Endothelial cell of umbilical vein (primary cell): ENCODE results near the gene MRPL21. TPM values are rescaled to one million over a fixed set of nuclear protein-coding genes. Genes with fewer than 3 reads are reported as not detected.

Source experiments
- BruUV-seq: library from RNA; stranded (reverse); fragments of 400-500 nt; replicated peaks from 2 replicates; lab custom pipeline; 2021; lab: Mats Ljungman, UMichigan
- CTCF ChIA-PET: fragments of 300-600, 350-600 bp; sonication (Branson Sonifier 250); formaldehyde crosslinking; loops from one replicate; lab custom pipeline; 2021; ENCODE audit warnings: antibody characterized with exemption, inconsistent platforms; lab: Charles Lee
- POLR2A ChIA-PET: fragments of 300-600, 350-600 bp; sonication (Branson Sonifier 250); formaldehyde crosslinking; loops from one replicate; lab custom pipeline; 2021; ENCODE audit warnings: antibody characterized with exemption, inconsistent platforms; lab: Charles Lee
- DNase-seq: peaks from one replicate; pipeline ENCODE4 v3.0.0-alpha.2; 2011; ENCODE audit warnings: low read depth, low spot score
- FAIRE-seq: peaks from 2 replicates; lab custom pipeline; 2011; peaks lifted over from hg19 to GRCh38; lab: Jason Lieb, UNC
- H2AFZ ChIP-seq: 2 replicates; pipeline ENCODE4 v1.6.0; 2012; ENCODE audit warnings: low read depth, low read length, control low read depth, inconsistent platforms
- H3K27ac ChIP-seq: 2 replicates; pipeline ENCODE4 v1.5.1; 2011; ENCODE audit warnings: low read depth, mild to moderate bottlenecking, control low read depth, low read length, moderate library complexity; ENCODE audit not compliant: insufficient read depth
- H3K27me3 ChIP-seq, 2 experiments: 2 replicates each; pipeline versions ENCODE4 v1.6.0 to v1.6.1; 2011; ENCODE audit warnings: low read length in 2 of 2, mixed read lengths in 1 of 2; ENCODE audit not compliant: control insufficient read depth in 2 of 2, insufficient read depth in 2 of 2
- H3K36me3 ChIP-seq, 2 experiments: 2 replicates in 1 of 2; 3 replicates in 1 of 2; pipeline ENCODE4 v1.5.1; 2011; ENCODE audit warnings: low read length in 2 of 2, mild to moderate bottlenecking in 1 of 2, moderate library complexity in 1 of 2; ENCODE audit not compliant: control insufficient read depth in 2 of 2, insufficient read depth in 2 of 2; ENCODE audit errors: extremely low read depth in 1 of 2
- H3K4me1 ChIP-seq: 3 replicates; pipeline ENCODE4 v1.5.1; 2011; ENCODE audit warnings: mild to moderate bottlenecking, low read length; ENCODE audit not compliant: control insufficient read depth, insufficient read depth; ENCODE audit errors: extremely low read depth
- H3K4me2 ChIP-seq: 2 replicates; pipeline ENCODE4 v1.6.1; 2011; ENCODE audit warnings: low read length, control low read depth, mixed read lengths; ENCODE audit not compliant: insufficient read depth
- H3K4me3 ChIP-seq, 3 experiments: fragments of 200-600 bp in 1 of 3; sonication (generic), shearing (Covaris generic) in 1 of 3; replicated peaks in 1 of 3; 2 replicates each; pipeline ENCODE4 v1.5.1; 2011 to 2016; ENCODE audit warnings: control low read depth in 3 of 3, low read length in 3 of 3, mild to moderate bottlenecking in 2 of 3, inconsistent platforms in 1 of 3, low read depth in 1 of 3, moderate library complexity in 1 of 3; ENCODE audit not compliant: insufficient read depth in 1 of 3
- H3K79me2 ChIP-seq: 2 replicates; pipeline ENCODE4 v1.6.0; 2012; ENCODE audit warnings: low read length, inconsistent platforms; ENCODE audit not compliant: control insufficient read depth, insufficient read depth
- H3K9ac ChIP-seq: replicated peaks from 2 replicates; pipeline ENCODE3; 2011; ENCODE audit warnings: low read length, control low read depth; ENCODE audit not compliant: insufficient read depth; ENCODE audit errors: extremely low read depth
- H3K9me1 ChIP-seq: replicated peaks from 3 replicates; pipeline ENCODE4 v1.6.0; 2011; ENCODE audit warnings: mild to moderate bottlenecking, low read length; ENCODE audit not compliant: control insufficient read depth, insufficient read depth; ENCODE audit errors: extremely low read depth
- H3K9me3 ChIP-seq: replicated peaks from 2 replicates; pipeline ENCODE4 v1.5.1; 2012; ENCODE audit warnings: low read length, inconsistent platforms; ENCODE audit not compliant: control insufficient read depth, insufficient read depth
- H4K20me1 ChIP-seq: replicated peaks from 2 replicates; pipeline ENCODE3; 2011; ENCODE audit warnings: mild to moderate bottlenecking, low read length; ENCODE audit not compliant: control insufficient read depth, insufficient read depth; ENCODE audit errors: extremely low read depth
- EZH2 ChIP-seq: IDR thresholded peaks from 2 replicates; pipeline ENCODE4 v1.6.1; 2012; ENCODE audit warnings: borderline replicate concordance, low read depth, mild to moderate bottlenecking, moderate library complexity, low read length, inconsistent platforms; ENCODE audit not compliant: severe bottlenecking
- GATA2 ChIP-seq: IDR thresholded peaks from 2 replicates; pipeline ENCODE4 v1.7.0; 2011; ENCODE audit warnings: low read depth, mild to moderate bottlenecking, moderate library complexity, mixed read lengths, low read length; ENCODE audit not compliant: insufficient read length, insufficient read depth
- JUN ChIP-seq: IDR thresholded peaks from 2 replicates; pipeline ENCODE4 v1.6.1; 2011; ENCODE audit warnings: borderline replicate concordance, low read depth; ENCODE audit not compliant: insufficient read length, insufficient read depth
- POLR2AphosphoS5 ChIP-seq: IDR thresholded peaks from 2 replicates; pipeline ENCODE4 v1.6.1; 2012; ENCODE audit warnings: low read depth, mild to moderate bottlenecking, control low read depth, low read length, moderate library complexity; ENCODE audit not compliant: insufficient read depth
- dilution Hi-C: fragments of 300-500 bp; cut with MboI; formaldehyde crosslinking; loops from one replicate; pipeline ENCODE4 v1.15.0; 2019; ENCODE audit warnings: low sequenced_read_pairs; ENCODE audit not compliant: extremely low pct_ligation_motif_present
- intact Hi-C: fragments of 100-400 bp; cut with micrococcal nuclease; formaldehyde crosslinking; loops from one replicate; pipeline ENCODE4 v1.10.0; 2022
- polyA plus RNA-seq, 4 experiments: library from polyadenylated mRNA; depleted of rRNA in 3 of 4; stranded (reverse) in 3 of 4; unstranded in 1 of 4; fragments of >200 nt; gene quantifications; 2 replicates each; pipeline versions ENCODE4 v1.2.1 to v1.2.3, GENCODE V29; 2011 to 2012; ENCODE audit warnings: missing spikeins in 1 of 4
- total RNA-seq: library from RNA; stranded (reverse); gene quantifications from 2 replicates; pipeline ENCODE4 v1.2.3, GENCODE V29; 2021
- TF ChIP-seq, protein P1 (sequence below), 2 donors: IDR thresholded peaks; 1 replicate in 1 of 2; 2 replicates in 1 of 2; pipeline ENCODE4 v1.5.1; 2011; ENCODE audit warnings: low read length in 2 of 2, mild to moderate bottlenecking in 2 of 2, moderate library complexity in 2 of 2, control low read depth in 1 of 2, inconsistent platforms in 1 of 2, low read depth in 1 of 2; ENCODE audit not compliant: insufficient read depth in 1 of 2; ENCODE audit errors: extremely low read depth in 1 of 2

Gene MRPL21
- total and polyA plus RNA-seq, 2 donors (not counting 3 experiments of a cell fraction or from before 2014, with no cell fraction given) = 52.2 to 65.5 TPM

DNA sequence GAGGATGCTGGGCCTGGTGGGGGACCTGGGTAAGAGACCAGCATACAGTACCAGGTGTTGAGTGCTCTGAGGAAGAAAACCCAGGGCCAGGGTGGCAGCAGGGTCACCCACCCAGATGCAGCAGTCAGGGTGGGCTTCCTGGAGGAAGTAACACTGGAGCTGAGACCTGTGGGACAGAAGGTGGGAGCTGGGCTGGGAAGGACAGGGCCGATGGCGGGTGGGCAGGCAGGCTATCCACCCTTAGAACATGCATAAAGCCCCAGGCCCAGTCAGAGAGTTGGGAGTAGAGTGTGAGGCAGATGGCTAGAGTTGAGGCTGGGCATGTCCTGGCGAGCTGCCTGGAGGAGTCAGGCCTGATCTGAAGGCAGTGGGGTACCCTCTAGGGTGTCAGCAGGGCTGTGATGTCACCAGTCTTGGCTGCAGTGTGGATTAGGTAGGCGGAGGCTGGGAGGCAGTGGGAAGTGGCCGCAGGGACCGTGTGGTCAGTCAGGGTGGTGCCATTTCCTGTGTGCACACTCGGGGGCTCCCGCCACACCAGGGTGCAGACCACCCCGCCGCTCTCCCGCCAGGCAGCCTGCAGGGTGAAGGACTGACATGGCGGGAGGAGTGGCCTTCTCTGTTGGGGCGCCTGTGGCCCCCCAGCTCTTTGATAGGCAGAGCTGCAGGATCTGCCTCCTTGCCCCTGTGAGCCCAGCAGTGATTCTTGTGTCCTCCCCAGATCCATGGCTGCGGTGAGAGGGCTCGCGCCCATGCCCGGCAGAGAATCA lies 35.4 kb upstream of the MRPL21 start:
- Histone ChIP-seq H2AFZ (no peak overlapping the region), H3K4me3 (no peak overlapping the region), H4K20me1 (no peaks in the 10 kb centered on the region), H3K27ac (no peak overlapping the region), H3K4me1 (no peaks in the 10 kb centered on the region), H3K36me3 (peaks cover 3 to 41% of the 10 kb centered on the region in 2 experiments), H3K9me3 (no peaks in the 10 kb centered on the region), H3K9ac (no peak overlapping the region), H3K79me2 (no peaks in the 10 kb centered on the region), H3K9me1 (no peaks in the 10 kb centered on the region), H3K27me3 (no peaks in the 10 kb centered on the region), H3K4me2 (no peak overlapping the region)
- intact Hi-C loops = no loop called here
- no TSS peak for BruUV-seq
- ChIA-PET POLR2A (no interaction called here), CTCF (no interaction called here)
- TF ChIP-seq EZH2 (no peak), GATA2 (no peak), POLR2AphosphoS5 (no peak), JUN (no peak)
- TF ChIP-seq, protein P1, sequence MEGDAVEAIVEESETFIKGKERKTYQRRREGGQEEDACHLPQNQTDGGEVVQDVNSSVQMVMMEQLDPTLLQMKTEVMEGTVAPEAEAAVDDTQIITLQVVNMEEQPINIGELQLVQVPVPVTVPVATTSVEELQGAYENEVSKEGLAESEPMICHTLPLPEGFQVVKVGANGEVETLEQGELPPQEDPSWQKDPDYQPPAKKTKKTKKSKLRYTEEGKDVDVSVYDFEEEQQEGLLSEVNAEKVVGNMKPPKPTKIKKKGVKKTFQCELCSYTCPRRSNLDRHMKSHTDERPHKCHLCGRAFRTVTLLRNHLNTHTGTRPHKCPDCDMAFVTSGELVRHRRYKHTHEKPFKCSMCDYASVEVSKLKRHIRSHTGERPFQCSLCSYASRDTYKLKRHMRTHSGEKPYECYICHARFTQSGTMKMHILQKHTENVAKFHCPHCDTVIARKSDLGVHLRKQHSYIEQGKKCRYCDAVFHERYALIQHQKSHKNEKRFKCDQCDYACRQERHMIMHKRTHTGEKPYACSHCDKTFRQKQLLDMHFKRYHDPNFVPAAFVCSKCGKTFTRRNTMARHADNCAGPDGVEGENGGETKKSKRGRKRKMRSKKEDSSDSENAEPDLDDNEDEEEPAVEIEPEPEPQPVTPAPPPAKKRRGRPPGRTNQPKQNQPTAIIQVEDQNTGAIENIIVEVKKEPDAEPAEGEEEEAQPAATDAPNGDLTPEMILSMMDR (IDR thresholded peaks at IDR 0.05; ENCODE audit: extremely low read depth in 1 of 2, insufficient read depth in 1 of 2, low read depth in 1 of 2, low read length in 2 of 2) = no peak
- FAIRE-seq (no peak), DNase-seq (no peak)
- dilution Hi-C loops = no loop called here
